ENCODE results near the gene CHCHD3. TPM values are rescaled to one million over a fixed set of nuclear protein-coding genes. Genes with fewer than 3 reads are reported as not detected.

The CHCHD3 gene
- total RNA-seq, 1 experiment from 2014 or later, result 114 TPM

- Mint-ChIP-seq H3K4me3 (peak overlapping the region; percentile 29), H3K9me3 (0 out of 2 replicates have a peak, but pooled peaks cover 7% of the 10 kb centered on the region), H3K4me1 (peaks cover 27% of the 10 kb centered on the region), H3K27me3 (ENCODE audit: low read depth) (no peaks in the 10 kb centered on the region), H3K36me3 (no peaks in the 10 kb centered on the region), H3K27ac (no peak overlapping the region)
- ChIA-PET POLR2A (interaction anchor here (1.0 kb wide), 1 partner anchor 93 kb away, joined by 3 read pairs; no protein-coding TSS in a partner anchor), CTCF (interaction anchor here (1.0 to 1.9 kb wide), 3 partner anchors 40 to 233 kb away, joined by 3 to 4 read pairs (median 3); no protein-coding TSS in a partner anchor)
- ATAC-seq (peak; percentile 51), DNase-seq (ENCODE audit: low spot score) (no peak)
- no peak for TF ChIP-seq GTF2I (CRISPR knock-in tag; conservative IDR thresholded peaks at IDR 0.05)
- TF ChIP-seq ZNF671 (CRISPR knock-in tag; IDR thresholded peaks at IDR 0.05), result no peak
- no peak for TF ChIP-seq SMAD3 (CRISPR knock-in tag; IDR thresholded peaks at IDR 0.05; ENCODE audit: borderline replicate concordance)
- TF ChIP-seq, protein P1, sequence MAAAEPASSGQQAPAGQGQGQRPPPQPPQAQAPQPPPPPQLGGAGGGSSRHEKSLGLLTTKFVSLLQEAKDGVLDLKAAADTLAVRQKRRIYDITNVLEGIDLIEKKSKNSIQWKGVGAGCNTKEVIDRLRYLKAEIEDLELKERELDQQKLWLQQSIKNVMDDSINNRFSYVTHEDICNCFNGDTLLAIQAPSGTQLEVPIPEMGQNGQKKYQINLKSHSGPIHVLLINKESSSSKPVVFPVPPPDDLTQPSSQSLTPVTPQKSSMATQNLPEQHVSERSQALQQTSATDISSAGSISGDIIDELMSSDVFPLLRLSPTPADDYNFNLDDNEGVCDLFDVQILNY (CRISPR knock-in tag; IDR thresholded peaks at IDR 0.05), result no peak
- no peak for TF ChIP-seq SMAD4 (CRISPR knock-in tag; IDR thresholded peaks at IDR 0.05)
- TF ChIP-seq ZBTB21 (CRISPR knock-in tag; IDR thresholded peaks at IDR 0.05; ENCODE audit: borderline replicate concordance), result no peak
- TF ChIP-seq, protein P2, sequence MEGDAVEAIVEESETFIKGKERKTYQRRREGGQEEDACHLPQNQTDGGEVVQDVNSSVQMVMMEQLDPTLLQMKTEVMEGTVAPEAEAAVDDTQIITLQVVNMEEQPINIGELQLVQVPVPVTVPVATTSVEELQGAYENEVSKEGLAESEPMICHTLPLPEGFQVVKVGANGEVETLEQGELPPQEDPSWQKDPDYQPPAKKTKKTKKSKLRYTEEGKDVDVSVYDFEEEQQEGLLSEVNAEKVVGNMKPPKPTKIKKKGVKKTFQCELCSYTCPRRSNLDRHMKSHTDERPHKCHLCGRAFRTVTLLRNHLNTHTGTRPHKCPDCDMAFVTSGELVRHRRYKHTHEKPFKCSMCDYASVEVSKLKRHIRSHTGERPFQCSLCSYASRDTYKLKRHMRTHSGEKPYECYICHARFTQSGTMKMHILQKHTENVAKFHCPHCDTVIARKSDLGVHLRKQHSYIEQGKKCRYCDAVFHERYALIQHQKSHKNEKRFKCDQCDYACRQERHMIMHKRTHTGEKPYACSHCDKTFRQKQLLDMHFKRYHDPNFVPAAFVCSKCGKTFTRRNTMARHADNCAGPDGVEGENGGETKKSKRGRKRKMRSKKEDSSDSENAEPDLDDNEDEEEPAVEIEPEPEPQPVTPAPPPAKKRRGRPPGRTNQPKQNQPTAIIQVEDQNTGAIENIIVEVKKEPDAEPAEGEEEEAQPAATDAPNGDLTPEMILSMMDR (IDR thresholded peaks at IDR 0.05), result no peak
- TF ChIP-seq, protein P3, sequence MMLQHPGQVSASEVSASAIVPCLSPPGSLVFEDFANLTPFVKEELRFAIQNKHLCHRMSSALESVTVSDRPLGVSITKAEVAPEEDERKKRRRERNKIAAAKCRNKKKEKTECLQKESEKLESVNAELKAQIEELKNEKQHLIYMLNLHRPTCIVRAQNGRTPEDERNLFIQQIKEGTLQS (CRISPR knock-in tag; conservative IDR thresholded peaks at IDR 0.05), result no peak
- TF ChIP-seq, protein P4, sequence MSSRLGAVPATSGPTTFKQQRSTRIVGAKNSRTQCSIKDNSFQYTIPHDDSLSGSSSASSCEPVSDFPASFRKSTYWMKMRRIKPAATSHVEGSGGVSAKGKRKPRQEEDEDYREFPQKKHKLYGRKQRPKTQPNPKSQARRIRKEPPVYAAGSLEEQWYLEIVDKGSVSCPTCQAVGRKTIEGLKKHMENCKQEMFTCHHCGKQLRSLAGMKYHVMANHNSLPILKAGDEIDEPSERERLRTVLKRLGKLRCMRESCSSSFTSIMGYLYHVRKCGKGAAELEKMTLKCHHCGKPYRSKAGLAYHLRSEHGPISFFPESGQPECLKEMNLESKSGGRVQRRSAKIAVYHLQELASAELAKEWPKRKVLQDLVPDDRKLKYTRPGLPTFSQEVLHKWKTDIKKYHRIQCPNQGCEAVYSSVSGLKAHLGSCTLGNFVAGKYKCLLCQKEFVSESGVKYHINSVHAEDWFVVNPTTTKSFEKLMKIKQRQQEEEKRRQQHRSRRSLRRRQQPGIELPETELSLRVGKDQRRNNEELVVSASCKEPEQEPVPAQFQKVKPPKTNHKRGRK (CRISPR knock-in tag; IDR thresholded peaks at IDR 0.05; ENCODE audit: borderline replicate concordance), result no peak
- no peak for TF ChIP-seq ZNF317 (CRISPR knock-in tag; IDR thresholded peaks at IDR 0.05; ENCODE audit: borderline replicate concordance, low read depth)
- no peak for TF ChIP-seq TCF7 (CRISPR knock-in tag; IDR thresholded peaks at IDR 0.05; ENCODE audit: low read depth)
- TF ChIP-seq, protein P5, sequence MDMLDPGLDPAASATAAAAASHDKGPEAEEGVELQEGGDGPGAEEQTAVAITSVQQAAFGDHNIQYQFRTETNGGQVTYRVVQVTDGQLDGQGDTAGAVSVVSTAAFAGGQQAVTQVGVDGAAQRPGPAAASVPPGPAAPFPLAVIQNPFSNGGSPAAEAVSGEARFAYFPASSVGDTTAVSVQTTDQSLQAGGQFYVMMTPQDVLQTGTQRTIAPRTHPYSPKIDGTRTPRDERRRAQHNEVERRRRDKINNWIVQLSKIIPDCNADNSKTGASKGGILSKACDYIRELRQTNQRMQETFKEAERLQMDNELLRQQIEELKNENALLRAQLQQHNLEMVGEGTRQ (CRISPR knock-in tag; IDR thresholded peaks at IDR 0.05), result no peak
- no peak for TF ChIP-seq IRF2 (CRISPR knock-in tag; IDR thresholded peaks at IDR 0.05; ENCODE audit: borderline replicate concordance, low read depth)
- TF ChIP-seq NR2C2 (CRISPR knock-in tag; IDR thresholded peaks at IDR 0.05), result no peak
- TF ChIP-seq, protein P6, sequence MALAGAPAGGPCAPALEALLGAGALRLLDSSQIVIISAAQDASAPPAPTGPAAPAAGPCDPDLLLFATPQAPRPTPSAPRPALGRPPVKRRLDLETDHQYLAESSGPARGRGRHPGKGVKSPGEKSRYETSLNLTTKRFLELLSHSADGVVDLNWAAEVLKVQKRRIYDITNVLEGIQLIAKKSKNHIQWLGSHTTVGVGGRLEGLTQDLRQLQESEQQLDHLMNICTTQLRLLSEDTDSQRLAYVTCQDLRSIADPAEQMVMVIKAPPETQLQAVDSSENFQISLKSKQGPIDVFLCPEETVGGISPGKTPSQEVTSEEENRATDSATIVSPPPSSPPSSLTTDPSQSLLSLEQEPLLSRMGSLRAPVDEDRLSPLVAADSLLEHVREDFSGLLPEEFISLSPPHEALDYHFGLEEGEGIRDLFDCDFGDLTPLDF (CRISPR knock-in tag; IDR thresholded peaks at IDR 0.05), result no peak
- TF ChIP-seq, protein P7, sequence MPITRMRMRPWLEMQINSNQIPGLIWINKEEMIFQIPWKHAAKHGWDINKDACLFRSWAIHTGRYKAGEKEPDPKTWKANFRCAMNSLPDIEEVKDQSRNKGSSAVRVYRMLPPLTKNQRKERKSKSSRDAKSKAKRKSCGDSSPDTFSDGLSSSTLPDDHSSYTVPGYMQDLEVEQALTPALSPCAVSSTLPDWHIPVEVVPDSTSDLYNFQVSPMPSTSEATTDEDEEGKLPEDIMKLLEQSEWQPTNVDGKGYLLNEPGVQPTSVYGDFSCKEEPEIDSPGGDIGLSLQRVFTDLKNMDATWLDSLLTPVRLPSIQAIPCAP (CRISPR knock-in tag; IDR thresholded peaks at IDR 0.05), result no peak
These were observed 331.2 kb downstream of the CHCHD3 start for GRCh38 chr7:132750530-132751217.

DNA sequence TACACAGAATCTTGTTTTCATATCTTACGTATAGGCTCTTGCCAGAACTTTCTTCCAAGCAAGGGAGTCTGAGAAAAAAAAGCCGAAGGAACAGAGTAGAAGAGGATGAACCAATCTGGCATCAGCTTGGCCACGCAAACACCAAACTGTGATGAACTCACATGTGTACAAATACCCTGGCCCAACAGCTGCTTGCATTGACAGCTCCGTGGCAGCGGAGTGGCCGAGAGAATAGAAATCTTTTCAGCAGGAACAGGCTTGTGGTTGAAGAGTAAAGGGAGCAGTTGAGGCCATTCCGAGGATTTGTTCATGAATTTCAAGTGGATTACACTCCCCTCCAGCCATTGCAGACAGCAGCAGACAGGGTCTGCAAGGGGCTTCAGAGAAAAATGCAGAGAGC lies 331.8 kb downstream of the CHCHD3 start:
- no peaks in the 10 kb centered on the region for H3K27me3 Mint-ChIP-seq (ENCODE audit: low read depth)
- ATAC-seq (no peak), DNase-seq (ENCODE audit: low spot score) (no peak)
- no peak overlapping the region for H3K27ac Mint-ChIP-seq
- H3K36me3 Mint-ChIP-seq, result no peaks in the 10 kb centered on the region
- no peak overlapping the region for H3K4me3 Mint-ChIP-seq
- ChIA-PET POLR2A (no interaction called here), CTCF (interaction anchor here (1.9 kb wide), 1 partner anchor 169 kb away, joined by 4 read pairs; no protein-coding TSS in a partner anchor)
- H3K4me1 Mint-ChIP-seq, result peaks cover 30% of the 10 kb centered on the region
- H3K9me3 Mint-ChIP-seq, result 0 out of 2 replicates have a peak, but pooled peaks cover 7% of the 10 kb centered on the region
- TF ChIP-seq ZNF317 (CRISPR knock-in tag; IDR thresholded peaks at IDR 0.05; ENCODE audit: borderline replicate concordance, low read depth) (no peak), SMAD4 (CRISPR knock-in tag; IDR thresholded peaks at IDR 0.05) (no peak), ESRRA (CRISPR knock-in tag; IDR thresholded peaks at IDR 0.05; ENCODE audit: borderline replicate concordance) (no peak), PRDM15 (CRISPR knock-in tag; IDR thresholded peaks at IDR 0.05) (no peak), FOXJ3 (CRISPR knock-in tag; IDR thresholded peaks at IDR 0.05; ENCODE audit: borderline replicate concordance) (no peak), ZNF219 (CRISPR knock-in tag; IDR thresholded peaks at IDR 0.05; ENCODE audit: borderline replicate concordance) (no peak), SOX15 (CRISPR knock-in tag; IDR thresholded peaks at IDR 0.05) (no peak), ZBTB21 (CRISPR knock-in tag; IDR thresholded peaks at IDR 0.05; ENCODE audit: borderline replicate concordance) (no peak)
- TF ChIP-seq, protein P5 (CRISPR knock-in tag; IDR thresholded peaks at IDR 0.05), result no peak

All from WTC11 (cell line).